Liver (tissue), 9 donors: ENCODE data around the gene PCBP4. TPM values are rescaled to one million over a fixed set of nuclear protein-coding genes. Genes with fewer than 3 reads are reported as not detected.
A peak's percentile ranks its signal among the peaks of the same experiment; 100 is the strongest.

Source experiments
- DNase-seq: peaks from one replicate; pipeline ENCODE4 v3.0.0-alpha.2; 2017; ENCODE audit warnings: low spot score
- H3K27ac ChIP-seq, 2 donors: one replicate each; pipeline ENCODE4 v1.7.0; 2013; ENCODE audit warnings: inconsistent platforms in 2 of 2, low read length in 2 of 2, control low read depth in 1 of 2, low read depth in 1 of 2, mild to moderate bottlenecking in 1 of 2
- H3K27me3 ChIP-seq, 4 donors: one replicate each; pipeline versions ENCODE4 v1.6.1 to v1.7.0; 2013; ENCODE audit warnings: low read length in 3 of 4, inconsistent platforms in 1 of 4, mild to moderate bottlenecking in 1 of 4, moderate library complexity in 1 of 4; ENCODE audit not compliant: control insufficient read depth in 4 of 4, insufficient read depth in 4 of 4
- H3K36me3 ChIP-seq, 4 donors: one replicate each; pipeline versions ENCODE4 v1.6.1 to v1.7.0; 2013; ENCODE audit warnings: low read length in 3 of 4, mild to moderate bottlenecking in 3 of 4, low read depth in 1 of 4, moderate library complexity in 1 of 4; ENCODE audit not compliant: control insufficient read depth in 4 of 4, insufficient read depth in 3 of 4
- H3K4me1 ChIP-seq, 4 donors: one replicate each; pipeline versions ENCODE4 v1.6.1 to v1.7.0; 2013; ENCODE audit warnings: low read length in 3 of 4, mild to moderate bottlenecking in 3 of 4, moderate library complexity in 1 of 4; ENCODE audit not compliant: control insufficient read depth in 4 of 4, insufficient read depth in 4 of 4
- H3K4me3 ChIP-seq, 3 donors: one replicate each; pipeline versions ENCODE4 v1.6.1 to v1.7.0; 2013; ENCODE audit warnings: low read length in 3 of 3, control low read depth in 1 of 3, low read depth in 1 of 3, mild to moderate bottlenecking in 1 of 3
- H3K9ac ChIP-seq, 2 donors: one replicate each; pipeline ENCODE4 v1.7.0; 2013; ENCODE audit warnings: low read length in 2 of 2, mild to moderate bottlenecking in 2 of 2, moderate library complexity in 2 of 2, control low read depth in 1 of 2, low read depth in 1 of 2
- H3K9me3 ChIP-seq, 4 donors: one replicate each; pipeline versions ENCODE4 v1.6.1 to v1.7.0; 2013; ENCODE audit warnings: low read length in 3 of 4; ENCODE audit not compliant: control insufficient read depth in 4 of 4
- EGR1 ChIP-seq, 2 donors: IDR thresholded peaks; 2 replicates each; pipeline ENCODE4 v1.6.1; 2016 to 2018; ENCODE audit warnings: antibody characterized with exemption in 2 of 2, low read depth in 2 of 2
- FOXA1 ChIP-seq: IDR thresholded peaks from 2 replicates; pipeline ENCODE4 v1.6.1; 2016; ENCODE audit warnings: antibody characterized with exemption
- FOXA2 ChIP-seq: IDR thresholded peaks from 2 replicates; pipeline ENCODE4 v1.6.1; 2016; ENCODE audit warnings: antibody characterized with exemption
- GABPA ChIP-seq, 2 donors: IDR thresholded peaks in 1 of 2; conservative IDR thresholded peaks in 1 of 2; 2 replicates each; pipeline ENCODE4 v1.6.1; 2016; ENCODE audit warnings: antibody characterized with exemption in 2 of 2, mild to moderate bottlenecking in 1 of 2, moderate library complexity in 1 of 2
- HNF4A ChIP-seq, 2 donors: conservative IDR thresholded peaks; 2 replicates each; pipeline ENCODE4 v1.6.1; 2016; ENCODE audit warnings: antibody characterized with exemption in 2 of 2, mild to moderate bottlenecking in 2 of 2
- HNF4G ChIP-seq: IDR thresholded peaks from 2 replicates; pipeline ENCODE4 v1.6.1; 2016; ENCODE audit warnings: antibody characterized with exemption
- JUND ChIP-seq, 2 donors: IDR thresholded peaks; 2 replicates each; pipeline ENCODE4 v1.6.1; 2016; ENCODE audit warnings: antibody characterized with exemption in 2 of 2
- MAX ChIP-seq: IDR thresholded peaks from 2 replicates; pipeline ENCODE4 v1.6.1; 2016; ENCODE audit warnings: antibody characterized with exemption
- RAD21 ChIP-seq, 2 donors: IDR thresholded peaks; 2 replicates each; pipeline ENCODE4 v1.6.1; 2016; ENCODE audit warnings: antibody characterized with exemption in 2 of 2, mild to moderate bottlenecking in 2 of 2
- REST ChIP-seq: IDR thresholded peaks from 2 replicates; pipeline ENCODE4 v1.6.1; 2016; ENCODE audit warnings: antibody characterized with exemption, mild to moderate bottlenecking
- RXRA ChIP-seq, 2 donors: IDR thresholded peaks; 2 replicates each; pipeline ENCODE4 v1.6.1; 2017 to 2018; ENCODE audit warnings: antibody characterized with exemption in 2 of 2, mild to moderate bottlenecking in 1 of 2
- SP1 ChIP-seq: IDR thresholded peaks from 2 replicates; pipeline ENCODE4 v1.6.1; 2018; ENCODE audit warnings: antibody characterized with exemption, mild to moderate bottlenecking
- TAF1 ChIP-seq: conservative IDR thresholded peaks from 2 replicates; pipeline ENCODE4 v1.6.1; 2016; ENCODE audit warnings: antibody characterized with exemption, mild to moderate bottlenecking
- YY1 ChIP-seq: IDR thresholded peaks from 2 replicates; pipeline ENCODE4 v1.6.1; 2016; ENCODE audit warnings: antibody characterized with exemption, mild to moderate bottlenecking
- ZBTB33 ChIP-seq: IDR thresholded peaks from 2 replicates; pipeline ENCODE4 v1.6.1; 2016; ENCODE audit warnings: antibody characterized with exemption
- WGBS: extraction: QIAGEN DNeasy Blood & Tissue Kit; methylation state at CpG from one replicate; pipeline ENCODE4 v1.1.7; 2013; 5-methylcytosine and 5-hydroxymethylcytosine counted together
- polyA plus RNA-seq, 2 donors: library from polyadenylated mRNA; stranded (reverse) in 1 of 2; unstranded in 1 of 2; fragments of 200-250 nt in 1 of 2; fragments of >200 nt in 1 of 2; fragmentation: Nextera tagmentation in 1 of 2; extraction: Ambion mirVana in 1 of 2; gene quantifications; one replicate each; pipeline versions ENCODE4 v1.2.1 to v1.2.3, GENCODE V29; 2013 to 2015
- total RNA-seq, 2 donors: library from RNA; depleted of rRNA; stranded (reverse); fragments of >200 nt; gene quantifications; one replicate each; pipeline ENCODE4 v1.2.3, GENCODE V29; 2014
- TF ChIP-seq, protein P1 (sequence below): fragments of 150-350 bp; IDR thresholded peaks from 2 replicates; pipeline ENCODE4 v1.5.1; 2017; ENCODE audit warnings: improper control_type of control experiment, low read depth, low read length; ENCODE audit not compliant: missing input control
- donor health status: healthy.
- donor health status: healthy.
- donor health status: healthy.
- donor health status: healthy.
- donor health status: healthy.

The PCBP4 gene
- total and polyA plus RNA-seq, 4 donors = 2.7 to 7.9 (median 4.5) TPM

DNA sequence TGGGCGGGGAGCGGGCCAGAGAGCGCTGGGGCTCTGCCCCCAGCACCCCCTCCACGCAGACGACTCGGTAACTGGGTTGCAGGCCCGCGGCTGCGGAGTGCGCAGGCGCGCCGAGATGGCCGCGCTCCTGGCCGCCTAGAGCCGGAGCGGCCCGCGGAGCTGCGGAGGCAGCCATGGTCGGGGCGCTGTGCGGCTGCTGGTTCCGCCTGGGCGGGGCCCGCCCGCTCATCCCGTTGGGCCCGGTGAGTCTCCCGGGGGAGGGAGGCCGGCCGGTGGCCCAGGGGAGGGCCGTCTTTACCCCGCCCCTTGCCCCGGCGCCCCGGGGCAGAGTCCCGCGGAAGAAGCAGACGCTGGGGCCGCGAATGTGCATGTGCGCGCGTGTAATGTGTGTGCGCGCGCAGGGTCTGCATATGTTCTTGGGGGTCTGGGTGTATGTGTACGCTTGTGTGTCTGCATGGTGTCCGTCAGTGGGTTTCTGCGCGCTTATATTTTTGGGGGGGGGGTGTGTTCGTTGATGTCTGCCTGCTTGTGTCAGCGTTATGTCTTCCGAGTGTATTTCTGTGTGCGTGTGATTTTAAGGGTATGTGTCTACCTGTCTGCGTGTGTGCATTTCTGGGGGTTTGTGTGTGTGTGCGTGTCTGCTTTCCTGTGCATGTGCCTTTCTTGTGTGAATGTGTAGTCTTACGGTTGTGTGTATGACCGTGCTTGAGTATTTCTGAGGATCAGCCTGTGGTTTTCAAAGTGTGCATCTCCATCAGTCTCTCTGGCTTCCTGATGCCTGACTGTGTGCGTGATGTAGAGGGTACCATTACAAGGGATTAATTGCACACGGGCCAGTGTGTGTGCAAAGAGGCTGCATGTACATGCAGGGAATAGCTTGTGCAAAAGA, 8.0 kb upstream of the PCBP4 start, which contains the start of gene ABHD14A (continued):
- TF ChIP-seq SP1 (peak; percentile 63), TAF1 (no peak), FOXA1 (no peak), GABPA (IDR thresholded peaks at IDR 0.05 in 1 of 2, conservative IDR thresholded peaks at IDR 0.05 in 1 of 2) (peak in 1 of 2 donors; percentile 37), YY1 (no peak), MAX (no peak)

DNA sequence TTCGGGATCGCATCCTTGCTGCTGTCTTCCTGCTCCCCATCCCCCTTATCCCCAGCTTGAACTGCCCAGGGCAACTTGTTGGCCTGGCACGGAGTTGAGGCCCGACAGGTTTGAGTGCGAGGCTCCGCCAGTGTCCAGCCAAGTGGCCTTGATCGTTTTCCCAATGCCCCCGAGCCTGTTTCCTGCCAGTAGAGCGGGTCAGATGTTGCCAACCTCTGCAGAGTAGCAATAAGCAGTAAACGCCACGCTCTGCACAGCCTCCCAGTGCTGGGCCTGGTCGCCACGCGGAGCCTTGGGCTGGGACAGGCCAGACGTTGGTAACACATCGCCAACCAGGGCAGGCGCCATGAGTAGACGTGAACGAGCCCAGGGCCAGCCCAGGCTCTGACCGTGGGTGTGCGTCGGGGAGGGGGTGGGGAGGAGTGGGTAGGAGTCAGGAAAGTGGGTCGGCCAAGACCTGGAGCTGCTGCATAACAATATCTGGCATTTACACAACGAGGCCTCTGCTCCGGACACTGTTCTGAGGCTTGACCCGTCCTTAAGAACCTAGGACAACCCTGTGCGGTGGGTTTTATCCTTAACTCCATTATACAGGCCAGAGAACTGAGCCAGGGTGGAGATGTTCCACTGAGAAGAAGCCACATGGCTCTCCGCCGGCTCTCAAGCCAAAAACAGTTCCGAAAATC, 7.2 kb upstream of the PCBP4 start:
- H3K27me3 ChIP-seq = no peaks in the 10 kb centered on the region
- peak overlapping the region; percentile 94 to 97 for H3K27ac ChIP-seq
- 7% methylated on average over 30 of the region's 30 CpGs for WGBS
- peak overlapping the region; percentile 92 to 95 for H3K9ac ChIP-seq
- H3K4me3 ChIP-seq = peak overlapping the region; percentile 60 to 79 (median 64)
- no peaks in the 10 kb centered on the region for H3K9me3 ChIP-seq
- H3K4me1 ChIP-seq = peaks cover 13 to 54% (median 44%) of the 10 kb centered on the region in 4 donors
- DNase-seq = peak; percentile 54
- TF ChIP-seq GABPA (IDR thresholded peaks at IDR 0.05 in 1 of 2, conservative IDR thresholded peaks at IDR 0.05 in 1 of 2) = no peak
- peak; percentile 10 for TF ChIP-seq REST
- TF ChIP-seq MAX = peak; percentile 23
- peak in 1 of 2 donors; percentile 10 for TF ChIP-seq HNF4A (conservative IDR thresholded peaks at IDR 0.05)
- TF ChIP-seq RXRA (IDR thresholded peaks at IDR 0.05) = peak in 1 of 2 donors; percentile 4
- TF ChIP-seq FOXA2 = no peak
- TF ChIP-seq TAF1 = no peak
- no peak for TF ChIP-seq RAD21 (IDR thresholded peaks at IDR 0.05)
- no peak for TF ChIP-seq HNF4G
- TF ChIP-seq YY1 = no peak
- TF ChIP-seq ZBTB33 = no peak
- TF ChIP-seq SP1 = peak; percentile 46
- TF ChIP-seq JUND (IDR thresholded peaks at IDR 0.05) = no peak
- TF ChIP-seq, protein P1, sequence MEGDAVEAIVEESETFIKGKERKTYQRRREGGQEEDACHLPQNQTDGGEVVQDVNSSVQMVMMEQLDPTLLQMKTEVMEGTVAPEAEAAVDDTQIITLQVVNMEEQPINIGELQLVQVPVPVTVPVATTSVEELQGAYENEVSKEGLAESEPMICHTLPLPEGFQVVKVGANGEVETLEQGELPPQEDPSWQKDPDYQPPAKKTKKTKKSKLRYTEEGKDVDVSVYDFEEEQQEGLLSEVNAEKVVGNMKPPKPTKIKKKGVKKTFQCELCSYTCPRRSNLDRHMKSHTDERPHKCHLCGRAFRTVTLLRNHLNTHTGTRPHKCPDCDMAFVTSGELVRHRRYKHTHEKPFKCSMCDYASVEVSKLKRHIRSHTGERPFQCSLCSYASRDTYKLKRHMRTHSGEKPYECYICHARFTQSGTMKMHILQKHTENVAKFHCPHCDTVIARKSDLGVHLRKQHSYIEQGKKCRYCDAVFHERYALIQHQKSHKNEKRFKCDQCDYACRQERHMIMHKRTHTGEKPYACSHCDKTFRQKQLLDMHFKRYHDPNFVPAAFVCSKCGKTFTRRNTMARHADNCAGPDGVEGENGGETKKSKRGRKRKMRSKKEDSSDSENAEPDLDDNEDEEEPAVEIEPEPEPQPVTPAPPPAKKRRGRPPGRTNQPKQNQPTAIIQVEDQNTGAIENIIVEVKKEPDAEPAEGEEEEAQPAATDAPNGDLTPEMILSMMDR = no peak
- no peak for TF ChIP-seq EGR1 (IDR thresholded peaks at IDR 0.05; ENCODE audit: low read depth in 2 of 2)
- no peaks in the 10 kb centered on the region for H3K36me3 ChIP-seq
